ENCODE results near the gene RELA.

DNA sequence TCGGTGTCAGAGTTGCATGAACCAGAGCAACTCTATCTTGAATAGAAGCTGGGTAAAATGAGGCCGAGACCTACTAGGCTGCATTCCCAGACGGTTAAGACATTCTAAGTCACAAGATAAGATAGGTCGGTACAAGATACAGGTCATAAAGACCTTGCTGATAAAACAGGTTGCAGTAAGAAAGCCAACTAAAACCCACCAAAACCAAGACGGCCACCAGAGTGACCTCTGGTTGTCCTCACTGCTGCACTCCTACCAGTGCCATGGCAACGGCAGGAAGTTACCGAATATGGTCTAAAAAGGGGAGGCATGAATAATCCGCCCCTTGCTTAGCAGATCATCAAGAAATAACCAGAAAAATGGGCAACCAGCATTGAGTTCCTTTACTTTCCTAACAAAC, 46.9 kb upstream of the RELA start:
- TF ChIP-seq RCOR1 (IDR thresholded peaks at IDR 0.05; ENCODE audit: low read length): no peak
- TF ChIP-seq TAF1 (IDR thresholded peaks at IDR 0.05; ENCODE audit: borderline replicate concordance, low read depth, low read length): no peak
- TF ChIP-seq MXI1 (IDR thresholded peaks at IDR 0.05; ENCODE audit: low read depth, low read length): no peak
- no peak for TF ChIP-seq POLR2AphosphoS5 (IDR thresholded peaks at IDR 0.05; ENCODE audit: low read depth, low read length)
- TF ChIP-seq, protein P1, sequence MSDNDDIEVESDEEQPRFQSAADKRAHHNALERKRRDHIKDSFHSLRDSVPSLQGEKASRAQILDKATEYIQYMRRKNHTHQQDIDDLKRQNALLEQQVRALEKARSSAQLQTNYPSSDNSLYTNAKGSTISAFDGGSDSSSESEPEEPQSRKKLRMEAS (IDR thresholded peaks at IDR 0.05; ENCODE audit: low read depth): no peak
- TF ChIP-seq CHD2 (IDR thresholded peaks at IDR 0.05; ENCODE audit: low read length, partially characterized antibody): no peak
- TF ChIP-seq, protein P2, sequence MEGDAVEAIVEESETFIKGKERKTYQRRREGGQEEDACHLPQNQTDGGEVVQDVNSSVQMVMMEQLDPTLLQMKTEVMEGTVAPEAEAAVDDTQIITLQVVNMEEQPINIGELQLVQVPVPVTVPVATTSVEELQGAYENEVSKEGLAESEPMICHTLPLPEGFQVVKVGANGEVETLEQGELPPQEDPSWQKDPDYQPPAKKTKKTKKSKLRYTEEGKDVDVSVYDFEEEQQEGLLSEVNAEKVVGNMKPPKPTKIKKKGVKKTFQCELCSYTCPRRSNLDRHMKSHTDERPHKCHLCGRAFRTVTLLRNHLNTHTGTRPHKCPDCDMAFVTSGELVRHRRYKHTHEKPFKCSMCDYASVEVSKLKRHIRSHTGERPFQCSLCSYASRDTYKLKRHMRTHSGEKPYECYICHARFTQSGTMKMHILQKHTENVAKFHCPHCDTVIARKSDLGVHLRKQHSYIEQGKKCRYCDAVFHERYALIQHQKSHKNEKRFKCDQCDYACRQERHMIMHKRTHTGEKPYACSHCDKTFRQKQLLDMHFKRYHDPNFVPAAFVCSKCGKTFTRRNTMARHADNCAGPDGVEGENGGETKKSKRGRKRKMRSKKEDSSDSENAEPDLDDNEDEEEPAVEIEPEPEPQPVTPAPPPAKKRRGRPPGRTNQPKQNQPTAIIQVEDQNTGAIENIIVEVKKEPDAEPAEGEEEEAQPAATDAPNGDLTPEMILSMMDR (IDR thresholded peaks at IDR 0.05): no peak
